Liver (tissue), 9 donors: ENCODE measurements around the gene DDX25. TPM values are rescaled to one million over a fixed set of nuclear protein-coding genes. Genes with fewer than 3 reads are reported as not detected.

Experiments
- DNase-seq: peaks from one replicate; pipeline ENCODE4 v3.0.0-alpha.2; 2017; ENCODE audit warnings: low spot score
- H3K27ac ChIP-seq, 2 donors: one replicate each; pipeline ENCODE4 v1.7.0; 2013; ENCODE audit warnings: inconsistent platforms in 2 of 2, low read length in 2 of 2, control low read depth in 1 of 2, low read depth in 1 of 2, mild to moderate bottlenecking in 1 of 2
- H3K27me3 ChIP-seq, 4 donors: one replicate each; pipeline versions ENCODE4 v1.6.1 to v1.7.0; 2013; ENCODE audit warnings: low read length in 3 of 4, inconsistent platforms in 1 of 4, mild to moderate bottlenecking in 1 of 4, moderate library complexity in 1 of 4; ENCODE audit not compliant: control insufficient read depth in 4 of 4, insufficient read depth in 4 of 4
- H3K36me3 ChIP-seq, 4 donors: one replicate each; pipeline versions ENCODE4 v1.6.1 to v1.7.0; 2013; ENCODE audit warnings: low read length in 3 of 4, mild to moderate bottlenecking in 3 of 4, low read depth in 1 of 4, moderate library complexity in 1 of 4; ENCODE audit not compliant: control insufficient read depth in 4 of 4, insufficient read depth in 3 of 4
- H3K4me1 ChIP-seq, 4 donors: one replicate each; pipeline versions ENCODE4 v1.6.1 to v1.7.0; 2013; ENCODE audit warnings: low read length in 3 of 4, mild to moderate bottlenecking in 3 of 4, moderate library complexity in 1 of 4; ENCODE audit not compliant: control insufficient read depth in 4 of 4, insufficient read depth in 4 of 4
- H3K4me3 ChIP-seq, 3 donors: one replicate each; pipeline versions ENCODE4 v1.6.1 to v1.7.0; 2013; ENCODE audit warnings: low read length in 3 of 3, control low read depth in 1 of 3, low read depth in 1 of 3, mild to moderate bottlenecking in 1 of 3
- H3K9ac ChIP-seq, 2 donors: one replicate each; pipeline ENCODE4 v1.7.0; 2013; ENCODE audit warnings: low read length in 2 of 2, mild to moderate bottlenecking in 2 of 2, moderate library complexity in 2 of 2, control low read depth in 1 of 2, low read depth in 1 of 2
- H3K9me3 ChIP-seq, 4 donors: one replicate each; pipeline versions ENCODE4 v1.6.1 to v1.7.0; 2013; ENCODE audit warnings: low read length in 3 of 4; ENCODE audit not compliant: control insufficient read depth in 4 of 4
- EGR1 ChIP-seq, 2 donors: IDR thresholded peaks; 2 replicates each; pipeline ENCODE4 v1.6.1; 2016 to 2018; ENCODE audit warnings: antibody characterized with exemption in 2 of 2, low read depth in 2 of 2
- FOXA1 ChIP-seq: IDR thresholded peaks from 2 replicates; pipeline ENCODE4 v1.6.1; 2016; ENCODE audit warnings: antibody characterized with exemption
- FOXA2 ChIP-seq: IDR thresholded peaks from 2 replicates; pipeline ENCODE4 v1.6.1; 2016; ENCODE audit warnings: antibody characterized with exemption
- GABPA ChIP-seq, 2 donors: IDR thresholded peaks in 1 of 2; conservative IDR thresholded peaks in 1 of 2; 2 replicates each; pipeline ENCODE4 v1.6.1; 2016; ENCODE audit warnings: antibody characterized with exemption in 2 of 2, mild to moderate bottlenecking in 1 of 2, moderate library complexity in 1 of 2
- HNF4A ChIP-seq, 2 donors: conservative IDR thresholded peaks; 2 replicates each; pipeline ENCODE4 v1.6.1; 2016; ENCODE audit warnings: antibody characterized with exemption in 2 of 2, mild to moderate bottlenecking in 2 of 2
- HNF4G ChIP-seq: IDR thresholded peaks from 2 replicates; pipeline ENCODE4 v1.6.1; 2016; ENCODE audit warnings: antibody characterized with exemption
- JUND ChIP-seq, 2 donors: IDR thresholded peaks; 2 replicates each; pipeline ENCODE4 v1.6.1; 2016; ENCODE audit warnings: antibody characterized with exemption in 2 of 2
- NR2F2 ChIP-seq: IDR thresholded peaks from 2 replicates; pipeline ENCODE4 v1.6.1; 2016; ENCODE audit warnings: antibody characterized with exemption
- RAD21 ChIP-seq, 2 donors: IDR thresholded peaks; 2 replicates each; pipeline ENCODE4 v1.6.1; 2016; ENCODE audit warnings: antibody characterized with exemption in 2 of 2, mild to moderate bottlenecking in 2 of 2
- RXRA ChIP-seq, 2 donors: IDR thresholded peaks; 2 replicates each; pipeline ENCODE4 v1.6.1; 2017 to 2018; ENCODE audit warnings: antibody characterized with exemption in 2 of 2, mild to moderate bottlenecking in 1 of 2
- SP1 ChIP-seq: IDR thresholded peaks from 2 replicates; pipeline ENCODE4 v1.6.1; 2018; ENCODE audit warnings: antibody characterized with exemption, mild to moderate bottlenecking
- TAF1 ChIP-seq: conservative IDR thresholded peaks from 2 replicates; pipeline ENCODE4 v1.6.1; 2016; ENCODE audit warnings: antibody characterized with exemption, mild to moderate bottlenecking
- YY1 ChIP-seq: IDR thresholded peaks from 2 replicates; pipeline ENCODE4 v1.6.1; 2016; ENCODE audit warnings: antibody characterized with exemption, mild to moderate bottlenecking
- WGBS: extraction: QIAGEN DNeasy Blood & Tissue Kit; methylation state at CpG from one replicate; pipeline ENCODE4 v1.1.7; 2013; 5-methylcytosine and 5-hydroxymethylcytosine counted together
- polyA plus RNA-seq, 2 donors: library from polyadenylated mRNA; stranded (reverse) in 1 of 2; unstranded in 1 of 2; fragments of 200-250 nt in 1 of 2; fragments of >200 nt in 1 of 2; fragmentation: Nextera tagmentation in 1 of 2; extraction: Ambion mirVana in 1 of 2; gene quantifications; one replicate each; pipeline versions ENCODE4 v1.2.1 to v1.2.3, GENCODE V29; 2013 to 2015
- total RNA-seq, 2 donors: library from RNA; depleted of rRNA; stranded (reverse); fragments of >200 nt; gene quantifications; one replicate each; pipeline ENCODE4 v1.2.3, GENCODE V29; 2014
- TF ChIP-seq, protein P1 (sequence below): IDR thresholded peaks from 2 replicates; pipeline ENCODE4 v1.6.1; 2016; ENCODE audit warnings: antibody characterized with exemption
- TF ChIP-seq, protein P2 (sequence below): IDR thresholded peaks from 2 replicates; pipeline ENCODE4 v1.6.1; 2016; ENCODE audit warnings: antibody characterized with exemption
- TF ChIP-seq, protein P3 (sequence below): IDR thresholded peaks from 2 replicates; pipeline ENCODE4 v1.6.1; 2016; ENCODE audit warnings: antibody characterized with exemption, mild to moderate bottlenecking
- TF ChIP-seq, protein P4 (sequence below): IDR thresholded peaks from 2 replicates; pipeline ENCODE4 v1.6.1; 2016; ENCODE audit warnings: antibody characterized with exemption
- TF ChIP-seq, protein P5 (sequence below): fragments of 150-350 bp; IDR thresholded peaks from 2 replicates; pipeline ENCODE4 v1.5.1; 2017; ENCODE audit warnings: improper control_type of control experiment, low read depth, low read length; ENCODE audit not compliant: missing input control
- donor health status: healthy.
- donor health status: healthy.
- donor health status: healthy.
- donor health status: healthy.
- donor health status: healthy.

Gene DDX25
- total and polyA plus RNA-seq, 4 donors, result 0.07 to 0.79 (median 0.31) TPM

DNA sequence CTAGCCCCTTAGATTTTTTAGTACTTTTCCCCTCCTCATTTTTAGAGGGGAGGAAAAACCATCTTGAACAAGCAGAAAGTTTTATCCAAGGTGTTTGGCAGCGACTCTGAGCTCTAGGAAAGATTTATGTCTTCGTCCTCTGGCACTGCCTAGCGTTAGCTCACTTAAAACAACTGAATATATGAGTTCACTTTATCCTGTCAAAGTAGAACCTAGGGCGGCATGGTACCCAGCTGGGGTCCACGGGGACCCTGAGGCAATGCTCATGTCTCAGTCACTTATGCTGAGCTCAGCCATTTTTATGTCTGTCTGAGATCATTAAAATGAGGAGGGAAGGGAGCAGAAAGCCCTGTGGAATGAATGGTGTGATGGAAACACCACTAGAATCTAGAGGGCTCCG is 27.4 kb downstream of the DDX25 start:
- Histone ChIP-seq H3K4me3 (no peak overlapping the region), H3K27ac (no peak overlapping the region), H3K36me3 (no peaks in the 10 kb centered on the region), H3K9me3 (no peaks in the 10 kb centered on the region), H3K9ac (no peak overlapping the region), H3K4me1 (no peaks in the 10 kb centered on the region), H3K27me3 (no peaks in the 10 kb centered on the region)
- 75% methylated on average over 6 of the region's 6 CpGs for WGBS
- DNase-seq, result no peak
- TF ChIP-seq, protein P1, sequence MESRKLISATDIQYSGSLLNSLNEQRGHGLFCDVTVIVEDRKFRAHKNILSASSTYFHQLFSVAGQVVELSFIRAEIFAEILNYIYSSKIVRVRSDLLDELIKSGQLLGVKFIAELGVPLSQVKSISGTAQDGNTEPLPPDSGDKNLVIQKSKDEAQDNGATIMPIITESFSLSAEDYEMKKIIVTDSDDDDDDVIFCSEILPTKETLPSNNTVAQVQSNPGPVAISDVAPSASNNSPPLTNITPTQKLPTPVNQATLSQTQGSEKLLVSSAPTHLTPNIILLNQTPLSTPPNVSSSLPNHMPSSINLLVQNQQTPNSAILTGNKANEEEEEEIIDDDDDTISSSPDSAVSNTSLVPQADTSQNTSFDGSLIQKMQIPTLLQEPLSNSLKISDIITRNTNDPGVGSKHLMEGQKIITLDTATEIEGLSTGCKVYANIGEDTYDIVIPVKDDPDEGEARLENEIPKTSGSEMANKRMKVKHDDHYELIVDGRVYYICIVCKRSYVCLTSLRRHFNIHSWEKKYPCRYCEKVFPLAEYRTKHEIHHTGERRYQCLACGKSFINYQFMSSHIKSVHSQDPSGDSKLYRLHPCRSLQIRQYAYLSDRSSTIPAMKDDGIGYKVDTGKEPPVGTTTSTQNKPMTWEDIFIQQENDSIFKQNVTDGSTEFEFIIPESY, result no peak
- TF ChIP-seq EGR1 (IDR thresholded peaks at IDR 0.05; ENCODE audit: low read depth in 2 of 2), result no peak
- TF ChIP-seq FOXA2, result no peak
- no peak for TF ChIP-seq JUND (IDR thresholded peaks at IDR 0.05)
- no peak for TF ChIP-seq TAF1
- TF ChIP-seq, protein P2, sequence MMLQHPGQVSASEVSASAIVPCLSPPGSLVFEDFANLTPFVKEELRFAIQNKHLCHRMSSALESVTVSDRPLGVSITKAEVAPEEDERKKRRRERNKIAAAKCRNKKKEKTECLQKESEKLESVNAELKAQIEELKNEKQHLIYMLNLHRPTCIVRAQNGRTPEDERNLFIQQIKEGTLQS, result no peak
- no peak for TF ChIP-seq HNF4A (conservative IDR thresholded peaks at IDR 0.05)
- TF ChIP-seq, protein P3, sequence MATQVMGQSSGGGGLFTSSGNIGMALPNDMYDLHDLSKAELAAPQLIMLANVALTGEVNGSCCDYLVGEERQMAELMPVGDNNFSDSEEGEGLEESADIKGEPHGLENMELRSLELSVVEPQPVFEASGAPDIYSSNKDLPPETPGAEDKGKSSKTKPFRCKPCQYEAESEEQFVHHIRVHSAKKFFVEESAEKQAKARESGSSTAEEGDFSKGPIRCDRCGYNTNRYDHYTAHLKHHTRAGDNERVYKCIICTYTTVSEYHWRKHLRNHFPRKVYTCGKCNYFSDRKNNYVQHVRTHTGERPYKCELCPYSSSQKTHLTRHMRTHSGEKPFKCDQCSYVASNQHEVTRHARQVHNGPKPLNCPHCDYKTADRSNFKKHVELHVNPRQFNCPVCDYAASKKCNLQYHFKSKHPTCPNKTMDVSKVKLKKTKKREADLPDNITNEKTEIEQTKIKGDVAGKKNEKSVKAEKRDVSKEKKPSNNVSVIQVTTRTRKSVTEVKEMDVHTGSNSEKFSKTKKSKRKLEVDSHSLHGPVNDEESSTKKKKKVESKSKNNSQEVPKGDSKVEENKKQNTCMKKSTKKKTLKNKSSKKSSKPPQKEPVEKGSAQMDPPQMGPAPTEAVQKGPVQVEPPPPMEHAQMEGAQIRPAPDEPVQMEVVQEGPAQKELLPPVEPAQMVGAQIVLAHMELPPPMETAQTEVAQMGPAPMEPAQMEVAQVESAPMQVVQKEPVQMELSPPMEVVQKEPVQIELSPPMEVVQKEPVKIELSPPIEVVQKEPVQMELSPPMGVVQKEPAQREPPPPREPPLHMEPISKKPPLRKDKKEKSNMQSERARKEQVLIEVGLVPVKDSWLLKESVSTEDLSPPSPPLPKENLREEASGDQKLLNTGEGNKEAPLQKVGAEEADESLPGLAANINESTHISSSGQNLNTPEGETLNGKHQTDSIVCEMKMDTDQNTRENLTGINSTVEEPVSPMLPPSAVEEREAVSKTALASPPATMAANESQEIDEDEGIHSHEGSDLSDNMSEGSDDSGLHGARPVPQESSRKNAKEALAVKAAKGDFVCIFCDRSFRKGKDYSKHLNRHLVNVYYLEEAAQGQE, result no peak
- no peak for TF ChIP-seq NR2F2
- TF ChIP-seq, protein P4, sequence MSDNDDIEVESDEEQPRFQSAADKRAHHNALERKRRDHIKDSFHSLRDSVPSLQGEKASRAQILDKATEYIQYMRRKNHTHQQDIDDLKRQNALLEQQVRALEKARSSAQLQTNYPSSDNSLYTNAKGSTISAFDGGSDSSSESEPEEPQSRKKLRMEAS, result no peak
- no peak for TF ChIP-seq HNF4G
- TF ChIP-seq RAD21 (IDR thresholded peaks at IDR 0.05), result no peak
- no peak for TF ChIP-seq FOXA1
- TF ChIP-seq, protein P5, sequence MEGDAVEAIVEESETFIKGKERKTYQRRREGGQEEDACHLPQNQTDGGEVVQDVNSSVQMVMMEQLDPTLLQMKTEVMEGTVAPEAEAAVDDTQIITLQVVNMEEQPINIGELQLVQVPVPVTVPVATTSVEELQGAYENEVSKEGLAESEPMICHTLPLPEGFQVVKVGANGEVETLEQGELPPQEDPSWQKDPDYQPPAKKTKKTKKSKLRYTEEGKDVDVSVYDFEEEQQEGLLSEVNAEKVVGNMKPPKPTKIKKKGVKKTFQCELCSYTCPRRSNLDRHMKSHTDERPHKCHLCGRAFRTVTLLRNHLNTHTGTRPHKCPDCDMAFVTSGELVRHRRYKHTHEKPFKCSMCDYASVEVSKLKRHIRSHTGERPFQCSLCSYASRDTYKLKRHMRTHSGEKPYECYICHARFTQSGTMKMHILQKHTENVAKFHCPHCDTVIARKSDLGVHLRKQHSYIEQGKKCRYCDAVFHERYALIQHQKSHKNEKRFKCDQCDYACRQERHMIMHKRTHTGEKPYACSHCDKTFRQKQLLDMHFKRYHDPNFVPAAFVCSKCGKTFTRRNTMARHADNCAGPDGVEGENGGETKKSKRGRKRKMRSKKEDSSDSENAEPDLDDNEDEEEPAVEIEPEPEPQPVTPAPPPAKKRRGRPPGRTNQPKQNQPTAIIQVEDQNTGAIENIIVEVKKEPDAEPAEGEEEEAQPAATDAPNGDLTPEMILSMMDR, result no peak
- TF ChIP-seq RXRA (IDR thresholded peaks at IDR 0.05), result no peak
- TF ChIP-seq GABPA (IDR thresholded peaks at IDR 0.05 in 1 of 2, conservative IDR thresholded peaks at IDR 0.05 in 1 of 2), result no peak
- no peak for TF ChIP-seq SP1
- no peak for TF ChIP-seq YY1
